GM12878 (cell line): ENCODE measurements around the gene GZF1. TPM values are rescaled to one million over a fixed set of nuclear protein-coding genes. Genes with fewer than 3 reads are reported as not detected.

Experiments used
- ASH2L ChIP-seq: fragments of 300-600, 200-600 bp; sonication (generic); IDR thresholded peaks from 2 replicates; pipeline ENCODE4 v1.6.1; 2017; ENCODE audit warnings: low read depth, mild to moderate bottlenecking, borderline replicate concordance
- BACH1 ChIP-seq: fragments of 450-650 bp; IDR thresholded peaks from 2 replicates; pipeline ENCODE4 v1.6.1; 2017; ENCODE audit warnings: mild to moderate bottlenecking, borderline replicate concordance
- BMI1 ChIP-seq: fragments of 450-650 bp; IDR thresholded peaks from 2 replicates; pipeline ENCODE4 v1.6.1; 2016; ENCODE audit warnings: mild to moderate bottlenecking, moderate library complexity, borderline replicate concordance
- BRCA1 ChIP-seq: IDR thresholded peaks from 2 replicates; pipeline ENCODE4 v1.6.1; 2011; ENCODE audit warnings: low read depth, low read length, improper control_type of control experiment
- CBFB ChIP-seq: IDR thresholded peaks from 2 replicates; pipeline ENCODE4 v1.6.1; 2016; ENCODE audit warnings: antibody characterized with exemption, low read depth
- CHD2 ChIP-seq: IDR thresholded peaks from 2 replicates; pipeline ENCODE4 v1.6.1; 2011; ENCODE audit warnings: low read depth, low read length, improper control_type of control experiment, borderline replicate concordance
- CHD4 ChIP-seq: fragments of 200-600 bp; sonication (generic); IDR thresholded peaks from 2 replicates; pipeline ENCODE4 v1.6.1; 2016; ENCODE audit warnings: mild to moderate bottlenecking
- DPF2 ChIP-seq: fragments of 450-650 bp; IDR thresholded peaks from 2 replicates; pipeline ENCODE4 v1.6.1; 2017; ENCODE audit warnings: mild to moderate bottlenecking
- EED ChIP-seq: sonication (generic); IDR thresholded peaks from 2 replicates; pipeline ENCODE4 v1.6.1; 2016; ENCODE audit warnings: antibody characterized with exemption, low read depth
- EP300 ChIP-seq, 2 experiments: fragments of 150-350 bp in 1 of 2; IDR thresholded peaks; 2 replicates each; pipeline ENCODE4 v1.6.1; 2011 to 2012; ENCODE audit warnings: low read depth in 2 of 2, low read length in 2 of 2, borderline replicate concordance in 1 of 2, improper control_type of control experiment in 1 of 2, inconsistent platforms in 1 of 2; ENCODE audit not compliant: control insufficient read depth in 1 of 2
- FOXM1 ChIP-seq: IDR thresholded peaks from 2 replicates; pipeline ENCODE4 v1.6.1; 2012; ENCODE audit warnings: low read depth, mild to moderate bottlenecking, inconsistent platforms, low read length, moderate library complexity
- GABPA ChIP-seq: IDR thresholded peaks from 2 replicates; pipeline ENCODE4 v1.6.1; 2014; ENCODE audit warnings: antibody characterized with exemption, low read depth, mild to moderate bottlenecking, inconsistent platforms
- IKZF1 ChIP-seq: fragments of 450-650 bp; conservative IDR thresholded peaks from 2 replicates; pipeline ENCODE4 v1.6.1; 2017; ENCODE audit warnings: antibody characterized with exemption, mild to moderate bottlenecking
- MXI1 ChIP-seq: fragments of 150-350 bp; IDR thresholded peaks from 2 replicates; pipeline ENCODE4 v1.6.1; 2011; ENCODE audit warnings: low read depth, mild to moderate bottlenecking, inconsistent platforms, low read length, improper control_type of control experiment
- RB1 ChIP-seq: fragments of 450-650 bp; formaldehyde crosslinking; IDR thresholded peaks from 2 replicates; pipeline ENCODE4 v1.6.1; 2017; ENCODE audit warnings: mild to moderate bottlenecking, borderline replicate concordance
- RFX5 ChIP-seq: IDR thresholded peaks from 2 replicates; pipeline ENCODE4 v1.6.1; 2011; ENCODE audit warnings: low read depth, low read length, improper control_type of control experiment
- SMARCA5 ChIP-seq: fragments of 450-650 bp; IDR thresholded peaks from 2 replicates; pipeline ENCODE4 v1.6.1; 2017; ENCODE audit warnings: mild to moderate bottlenecking
- USF1 ChIP-seq: IDR thresholded peaks from 2 replicates; pipeline ENCODE4 v1.6.1; 2011; ENCODE audit warnings: borderline replicate concordance, low read depth, mild to moderate bottlenecking, moderate library complexity, mixed read lengths, low read length; ENCODE audit not compliant: insufficient read depth; ENCODE audit errors: extremely low read length
- YY1 ChIP-seq: IDR thresholded peaks from 2 replicates; pipeline ENCODE4 v1.6.1; 2011; ENCODE audit warnings: low read depth, mild to moderate bottlenecking, low read length
- ZBTB4 ChIP-seq: fragments of 450-650 bp; formaldehyde crosslinking; IDR thresholded peaks from 2 replicates; pipeline ENCODE4 v1.4.0; 2022; ENCODE audit warnings: mild to moderate bottlenecking, moderate library complexity
- polyA plus RNA-seq, 11 experiments: library from polyadenylated mRNA; depleted of rRNA in 4 of 11; unstranded in 6 of 11; stranded (reverse) in 5 of 11; fragments of >200 nt; fragmentation: Nextera tagmentation in 4 of 11; fragmentation: Illumina TruSeq in 1 of 11; extraction: Ambion mirVana in 4 of 11; extraction: Trizol in 1 of 11; gene quantifications; 1 replicate in 1 of 11; 2 replicates in 10 of 11; pipeline versions ENCODE4 v1.2.1 to v1.2.3, GENCODE V29; 2011 to 2016; ENCODE audit warnings: inconsistent platforms in 2 of 11, missing spikeins in 2 of 11, low read depth in 1 of 11
- total RNA-seq, 4 experiments: library from RNA; depleted of rRNA in 3 of 4; stranded (reverse); fragments of >200 nt in 3 of 4; fragmentation: Illumina TruSeq in 1 of 4; extraction: Trizol in 1 of 4; gene quantifications; 2 replicates each; pipeline versions ENCODE4 v1.2.1 to v1.2.3, GENCODE V29; 2013 to 2021
- TF ChIP-seq, protein P1 (sequence below): IDR thresholded peaks from 2 replicates; pipeline ENCODE4 v1.6.1; 2011; ENCODE audit warnings: borderline replicate concordance, low read depth, mild to moderate bottlenecking, moderate library complexity, low read length; ENCODE audit not compliant: insufficient read depth, poor library complexity, severe bottlenecking
- TF ChIP-seq, protein P2 (sequence below): IDR thresholded peaks from 2 replicates; pipeline ENCODE4 v1.6.1; 2011; ENCODE audit warnings: low read depth, low read length, improper control_type of control experiment, borderline replicate concordance

GZF1 gene
- total and polyA plus RNA-seq, 10 of the 15 experiments (the other 5 are each of a cell fraction or from before 2014, with no cell fraction given), result 2.2 to 19.5 (median 9.7) TPM

GRCh38 chr20:23419995-23420901 lies 58.3 kb downstream of the GZF1 start (continued):
- no peak for TF ChIP-seq EP300 (IDR thresholded peaks at IDR 0.05; ENCODE audit: borderline replicate concordance in 1 of 2, control insufficient read depth in 1 of 2, low read depth in 2 of 2, low read length in 2 of 2)
- TF ChIP-seq CHD4, result no peak
- TF ChIP-seq ASH2L, result no peak
- TF ChIP-seq, protein P1, sequence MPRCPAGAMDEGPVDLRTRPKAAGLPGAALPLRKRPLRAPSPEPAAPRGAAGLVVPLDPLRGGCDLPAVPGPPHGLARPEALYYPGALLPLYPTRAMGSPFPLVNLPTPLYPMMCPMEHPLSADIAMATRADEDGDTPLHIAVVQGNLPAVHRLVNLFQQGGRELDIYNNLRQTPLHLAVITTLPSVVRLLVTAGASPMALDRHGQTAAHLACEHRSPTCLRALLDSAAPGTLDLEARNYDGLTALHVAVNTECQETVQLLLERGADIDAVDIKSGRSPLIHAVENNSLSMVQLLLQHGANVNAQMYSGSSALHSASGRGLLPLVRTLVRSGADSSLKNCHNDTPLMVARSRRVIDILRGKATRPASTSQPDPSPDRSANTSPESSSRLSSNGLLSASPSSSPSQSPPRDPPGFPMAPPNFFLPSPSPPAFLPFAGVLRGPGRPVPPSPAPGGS, result no peak
- no peak for TF ChIP-seq GABPA
- peak; percentile 8; the same call in 1 of the 2 replicates for TF ChIP-seq IKZF1
- no peak for TF ChIP-seq ZBTB4 (CRISPR knock-in tag)
- TF ChIP-seq MXI1, result 0 out of 2 replicates have a peak, but pooled peaks have one; percentile 49
- no peak for TF ChIP-seq CBFB
- no peak for TF ChIP-seq USF1
- TF ChIP-seq CHD2, result no peak
- TF ChIP-seq SMARCA5, result no peak
- no peak for TF ChIP-seq RB1
- TF ChIP-seq FOXM1, result no peak
- TF ChIP-seq BACH1, result peak; percentile 31; the same call in 1 of the 2 replicates
- TF ChIP-seq RFX5, result no peak
- no peak for TF ChIP-seq EED
- no peak for TF ChIP-seq BMI1
- TF ChIP-seq, protein P2, sequence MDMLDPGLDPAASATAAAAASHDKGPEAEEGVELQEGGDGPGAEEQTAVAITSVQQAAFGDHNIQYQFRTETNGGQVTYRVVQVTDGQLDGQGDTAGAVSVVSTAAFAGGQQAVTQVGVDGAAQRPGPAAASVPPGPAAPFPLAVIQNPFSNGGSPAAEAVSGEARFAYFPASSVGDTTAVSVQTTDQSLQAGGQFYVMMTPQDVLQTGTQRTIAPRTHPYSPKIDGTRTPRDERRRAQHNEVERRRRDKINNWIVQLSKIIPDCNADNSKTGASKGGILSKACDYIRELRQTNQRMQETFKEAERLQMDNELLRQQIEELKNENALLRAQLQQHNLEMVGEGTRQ, result no peak
- TF ChIP-seq BRCA1, result no peak
- peak; percentile 20; the same call in 1 of the 2 replicates for TF ChIP-seq DPF2
- TF ChIP-seq YY1, result no peak
